ENCODE data around the gene EGLN3.

The EGLN3 gene

DNA sequence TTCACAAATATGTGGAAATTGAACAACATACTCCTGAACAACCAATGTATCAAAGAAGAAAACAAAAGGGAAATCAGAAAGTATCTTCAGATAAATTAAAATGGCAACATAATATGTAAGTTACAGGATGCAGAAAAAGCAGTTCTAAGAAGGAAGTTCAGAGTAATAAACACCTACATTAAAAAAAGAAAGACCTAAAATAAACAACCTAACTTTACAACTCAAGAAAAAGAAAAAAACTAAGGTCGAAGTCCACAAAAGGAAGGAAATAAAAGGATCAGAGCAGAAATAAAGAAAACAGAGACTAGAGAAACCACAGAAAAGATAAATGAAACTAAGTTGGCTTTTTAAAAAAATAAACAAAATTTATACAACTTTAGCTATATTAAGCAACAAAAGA, 59.2 kb downstream of the EGLN3 start:
- no peak for DNase-seq (ENCODE audit: low read depth)
- TF ChIP-seq, protein P1, sequence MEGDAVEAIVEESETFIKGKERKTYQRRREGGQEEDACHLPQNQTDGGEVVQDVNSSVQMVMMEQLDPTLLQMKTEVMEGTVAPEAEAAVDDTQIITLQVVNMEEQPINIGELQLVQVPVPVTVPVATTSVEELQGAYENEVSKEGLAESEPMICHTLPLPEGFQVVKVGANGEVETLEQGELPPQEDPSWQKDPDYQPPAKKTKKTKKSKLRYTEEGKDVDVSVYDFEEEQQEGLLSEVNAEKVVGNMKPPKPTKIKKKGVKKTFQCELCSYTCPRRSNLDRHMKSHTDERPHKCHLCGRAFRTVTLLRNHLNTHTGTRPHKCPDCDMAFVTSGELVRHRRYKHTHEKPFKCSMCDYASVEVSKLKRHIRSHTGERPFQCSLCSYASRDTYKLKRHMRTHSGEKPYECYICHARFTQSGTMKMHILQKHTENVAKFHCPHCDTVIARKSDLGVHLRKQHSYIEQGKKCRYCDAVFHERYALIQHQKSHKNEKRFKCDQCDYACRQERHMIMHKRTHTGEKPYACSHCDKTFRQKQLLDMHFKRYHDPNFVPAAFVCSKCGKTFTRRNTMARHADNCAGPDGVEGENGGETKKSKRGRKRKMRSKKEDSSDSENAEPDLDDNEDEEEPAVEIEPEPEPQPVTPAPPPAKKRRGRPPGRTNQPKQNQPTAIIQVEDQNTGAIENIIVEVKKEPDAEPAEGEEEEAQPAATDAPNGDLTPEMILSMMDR (IDR thresholded peaks at IDR 0.05; ENCODE audit: control insufficient read depth, insufficient read depth, low read depth, low read length, missing control alignments) = no peak

DNA sequence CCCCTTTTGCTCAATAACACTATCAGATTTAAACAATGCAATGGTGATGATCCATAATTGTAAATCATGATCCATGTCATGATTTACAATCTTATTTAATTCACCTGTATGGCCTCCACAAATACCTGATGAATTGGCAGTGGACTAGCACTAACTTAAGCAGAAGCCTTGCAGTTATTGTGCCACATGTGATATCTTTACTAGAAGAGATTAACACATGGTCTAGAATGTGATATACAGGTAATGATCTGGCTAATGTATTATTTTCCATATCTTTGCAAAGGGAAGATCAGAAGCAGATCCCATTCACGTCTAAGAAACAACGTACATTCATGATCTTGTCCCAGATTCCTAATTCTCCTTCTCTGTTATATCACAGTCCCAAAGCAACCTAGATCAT, 66.0 kb downstream of the EGLN3 start:
- no peak overlapping the region for H3K4me3 ChIP-seq (ENCODE audit: control insufficient read depth, low read depth, low read length)
- no peak for DNase-seq (ENCODE audit: low read depth)

More for the DNA sequence above, 59.2 kb downstream of the EGLN3 start:
- H3K4me3 ChIP-seq (ENCODE audit: control insufficient read depth, low read depth, low read length) = no peak overlapping the region

DNA sequence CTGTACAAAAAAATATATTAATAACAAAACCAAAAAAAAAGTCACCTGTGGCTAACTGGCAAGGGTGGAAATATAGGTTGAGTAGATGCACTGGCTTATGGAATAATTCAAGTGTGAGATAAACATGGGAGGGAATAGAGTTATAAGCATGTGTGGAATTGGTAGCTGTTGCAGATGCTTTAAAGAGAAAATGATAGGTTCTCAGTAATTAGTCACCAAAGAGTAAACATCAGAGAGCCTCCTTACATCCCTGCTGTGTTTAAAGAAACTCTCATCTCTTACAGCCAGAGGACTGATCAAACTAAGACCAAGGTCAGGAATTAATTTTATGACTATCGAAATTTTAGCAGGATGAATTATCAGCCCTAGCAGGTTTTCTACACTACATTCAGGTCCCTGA, 70.5 kb downstream of the EGLN3 start:
- TF ChIP-seq, protein P1 (IDR thresholded peaks at IDR 0.05; ENCODE audit: control insufficient read depth, insufficient read depth, low read depth, low read length, missing control alignments) = no peak
- no peak for DNase-seq (ENCODE audit: low read depth)
- no peak overlapping the region for H3K4me3 ChIP-seq (ENCODE audit: control insufficient read depth, low read depth, low read length)

More for the DNA sequence above, 66.0 kb downstream of the EGLN3 start:
- TF ChIP-seq, protein P1 (IDR thresholded peaks at IDR 0.05; ENCODE audit: control insufficient read depth, insufficient read depth, low read depth, low read length, missing control alignments) = no peak

DNA sequence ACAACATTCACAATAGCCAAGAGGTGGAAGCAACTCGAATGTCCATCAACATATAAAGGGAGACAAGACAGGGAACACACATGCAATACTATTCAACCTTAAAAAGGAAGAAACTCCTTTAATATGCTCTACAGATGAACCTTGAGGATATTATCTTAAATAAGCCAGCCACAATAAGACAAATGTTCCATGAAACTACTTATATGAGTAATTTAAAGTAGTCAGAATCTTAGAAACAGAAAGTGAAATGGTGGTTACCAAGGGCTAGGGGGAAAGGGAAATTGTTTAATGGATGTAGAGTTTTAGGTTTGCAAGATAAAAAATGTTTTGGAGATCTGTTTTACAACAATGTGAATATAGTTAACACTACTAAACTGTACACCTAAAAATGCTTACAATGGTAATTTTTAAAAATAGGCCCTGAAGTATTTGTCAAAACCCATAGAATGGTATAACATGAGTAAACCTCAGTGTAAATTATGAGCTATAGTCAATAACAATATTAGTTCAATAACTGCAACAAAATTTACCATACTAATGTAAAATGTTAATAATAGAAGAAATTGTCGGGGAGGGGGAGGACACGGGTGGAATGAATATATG, 71.1 kb downstream of the EGLN3 start:
- H3K4me3 ChIP-seq (ENCODE audit: control insufficient read depth, low read depth, low read length) = no peak overlapping the region
- TF ChIP-seq, protein P1 (IDR thresholded peaks at IDR 0.05; ENCODE audit: control insufficient read depth, insufficient read depth, low read depth, low read length, missing control alignments) = no peak
- no peak for DNase-seq (ENCODE audit: low read depth)

DNA sequence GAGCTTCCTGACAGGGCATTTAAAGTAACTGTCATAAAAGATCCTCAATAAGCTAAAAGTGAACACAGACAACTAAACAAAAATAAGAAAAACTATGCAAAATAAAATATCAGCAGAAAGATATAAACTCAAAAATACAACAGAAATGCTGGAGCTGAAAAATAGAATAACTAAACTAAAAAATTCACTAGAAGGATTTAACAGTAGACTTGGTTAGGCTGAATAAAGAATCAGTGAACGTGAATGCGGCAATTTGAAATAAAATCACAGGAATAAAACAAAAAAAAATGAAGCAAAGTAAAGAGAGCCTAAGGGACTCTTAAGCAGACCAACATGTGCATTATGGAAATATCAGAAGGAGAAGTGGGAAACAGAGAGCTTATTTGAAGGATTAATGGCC, 74.6 kb downstream of the EGLN3 start:
- DNase-seq (ENCODE audit: low read depth) = no peak
- TF ChIP-seq, protein P1 (IDR thresholded peaks at IDR 0.05; ENCODE audit: control insufficient read depth, insufficient read depth, low read depth, low read length, missing control alignments) = no peak
- H3K4me3 ChIP-seq (ENCODE audit: control insufficient read depth, low read depth, low read length) = no peak overlapping the region
